ENCODE results near the gene ATG10.
"Not testable (repeated sequence)": the region's sequence is repeated elsewhere in the genome, so short reads cannot be mapped to it uniquely, and the experiment has no call there.

ATG10 gene

GRCh38 chr5:81954796-81955195 lies 17.0 kb upstream of the ATG10 start:
- not testable (repeated sequence) for H3K4me2 ChIP-seq (ENCODE audit: low read length); H4K8ac ChIP-seq (ENCODE audit: low read depth, low read length); H3K36me3 ChIP-seq (ENCODE audit: control insufficient read depth, insufficient read depth, low read length); H3K79me1 ChIP-seq (ENCODE audit: low read length); H2BK15ac ChIP-seq (replicated peaks; ENCODE audit: low read depth); H3K79me2 ChIP-seq (ENCODE audit: control insufficient read depth, insufficient read depth, low read length); H2BK5ac ChIP-seq (ENCODE audit: low read length); H3K4me1 ChIP-seq (ENCODE audit: control insufficient read depth, low read depth, low read length); H2AK5ac ChIP-seq (ENCODE audit: low read length); H3K9ac ChIP-seq (ENCODE audit: low read length); H3K27me3 ChIP-seq (ENCODE audit: insufficient read depth, low read length, poor library complexity); H3K4ac ChIP-seq (ENCODE audit: low read depth, low read length); H3K18ac ChIP-seq (ENCODE audit: low read length); H4K5ac ChIP-seq (ENCODE audit: low read length); H2BK120ac ChIP-seq (ENCODE audit: low read depth, low read length); H3K56ac ChIP-seq (ENCODE audit: low read length); H3K23ac ChIP-seq (ENCODE audit: low read length); H3K4me3 ChIP-seq (ENCODE audit: low read length)
- peak; percentile 89 for DNase-seq
- H3K27ac ChIP-seq (ENCODE audit: low read depth, low read length) = peak overlapping the region; percentile 63
- no CpG with 5 or more reads among the region's 8 CpGs for WGBS (ENCODE audit: extremely low coverage, insufficient coverage, low lambda C conversion rate)

- no CpG with 5 or more reads among the region's 2 CpGs for WGBS (ENCODE audit: extremely low coverage, insufficient coverage, low lambda C conversion rate)
- not testable (repeated sequence) for H3K79me1 ChIP-seq (ENCODE audit: low read length)
Measured at GRCh38 chr5:81958129-81958528, 13.7 kb upstream of the ATG10 start.

GRCh38 chr5:81961651-81962440 lies 10.0 kb upstream of the ATG10 start:
- no peak overlapping the region for H3K4ac ChIP-seq (ENCODE audit: low read depth, low read length)
- no peak overlapping the region for H3K9ac ChIP-seq (ENCODE audit: low read length)
- no peaks in the 10 kb centered on the region for H3K27me3 ChIP-seq (ENCODE audit: insufficient read depth, low read length, poor library complexity)
- peaks cover 2% of the 10 kb centered on the region for H3K4me1 ChIP-seq (ENCODE audit: control insufficient read depth, low read depth, low read length)
- no peaks in the 10 kb centered on the region for H3K79me2 ChIP-seq (ENCODE audit: control insufficient read depth, insufficient read depth, low read length)
- no peak overlapping the region for H3K56ac ChIP-seq (ENCODE audit: low read length)
- no peak overlapping the region for H3K23ac ChIP-seq (ENCODE audit: low read length)
- no peak overlapping the region for H3K27ac ChIP-seq (ENCODE audit: low read depth, low read length)
- no CpG with 5 or more reads among the region's 9 CpGs for WGBS (ENCODE audit: extremely low coverage, insufficient coverage, low lambda C conversion rate)
- H2AK5ac ChIP-seq (ENCODE audit: low read length) = no peak overlapping the region
- H3K36me3 ChIP-seq (ENCODE audit: control insufficient read depth, insufficient read depth, low read length) = no peaks in the 10 kb centered on the region
- H3K18ac ChIP-seq (ENCODE audit: low read length) = no peak overlapping the region
- no peaks in the 10 kb centered on the region for H3K79me1 ChIP-seq (ENCODE audit: low read length)
- no peak overlapping the region for H4K5ac ChIP-seq (ENCODE audit: low read length)
- H3K4me2 ChIP-seq (ENCODE audit: low read length) = no peak overlapping the region
- H3K4me3 ChIP-seq (ENCODE audit: low read length) = no peak overlapping the region
- H4K8ac ChIP-seq (ENCODE audit: low read depth, low read length) = no peak overlapping the region
- no peak overlapping the region for H2BK120ac ChIP-seq (ENCODE audit: low read depth, low read length)
- H2BK15ac ChIP-seq (replicated peaks; ENCODE audit: low read depth) = no peak overlapping the region
- DNase-seq = no peak
- no peak overlapping the region for H2BK5ac ChIP-seq (ENCODE audit: low read length)

More at GRCh38 chr5:81958129-81958528, 13.7 kb upstream of the ATG10 start:
- H3K23ac ChIP-seq (ENCODE audit: low read length); H3K27ac ChIP-seq (ENCODE audit: low read depth, low read length); H4K8ac ChIP-seq (ENCODE audit: low read depth, low read length); H3K4me1 ChIP-seq (ENCODE audit: control insufficient read depth, low read depth, low read length); H3K4me3 ChIP-seq (ENCODE audit: low read length); H3K56ac ChIP-seq (ENCODE audit: low read length); H3K4me2 ChIP-seq (ENCODE audit: low read length); H2BK120ac ChIP-seq (ENCODE audit: low read depth, low read length); H2BK15ac ChIP-seq (replicated peaks; ENCODE audit: low read depth); H2BK5ac ChIP-seq (ENCODE audit: low read length); DNase-seq; H3K36me3 ChIP-seq (ENCODE audit: control insufficient read depth, insufficient read depth, low read length); H4K5ac ChIP-seq (ENCODE audit: low read length); H3K27me3 ChIP-seq (ENCODE audit: insufficient read depth, low read length, poor library complexity); H3K9ac ChIP-seq (ENCODE audit: low read length); H3K18ac ChIP-seq (ENCODE audit: low read length); H3K4ac ChIP-seq (ENCODE audit: low read depth, low read length); H2AK5ac ChIP-seq (ENCODE audit: low read length); H3K79me2 ChIP-seq (ENCODE audit: control insufficient read depth, insufficient read depth, low read length): not testable (repeated sequence)

- Histone ChIP-seq H3K36me3 (ENCODE audit: control insufficient read depth, insufficient read depth, low read length) (no peaks in the 10 kb centered on the region), H3K4me1 (ENCODE audit: control insufficient read depth, low read depth, low read length) (peaks cover 2% of the 10 kb centered on the region), H3K79me2 (ENCODE audit: control insufficient read depth, insufficient read depth, low read length) (no peaks in the 10 kb centered on the region), H3K56ac (ENCODE audit: low read length) (no peak overlapping the region), H3K27ac (ENCODE audit: low read depth, low read length) (no peak overlapping the region), H3K4me3 (ENCODE audit: low read length) (no peak overlapping the region), H4K5ac (ENCODE audit: low read length) (no peak overlapping the region), H2BK5ac (ENCODE audit: low read length) (no peak overlapping the region), H3K79me1 (ENCODE audit: low read length) (no peaks in the 10 kb centered on the region), H3K27me3 (ENCODE audit: insufficient read depth, low read length, poor library complexity) (no peaks in the 10 kb centered on the region), H3K23ac (ENCODE audit: low read length) (no peak overlapping the region), H3K18ac (ENCODE audit: low read length) (no peak overlapping the region), H2AK5ac (ENCODE audit: low read length) (no peak overlapping the region), H2BK15ac (replicated peaks; ENCODE audit: low read depth) (no peak overlapping the region), H3K4me2 (ENCODE audit: low read length) (no peak overlapping the region), H2BK120ac (ENCODE audit: low read depth, low read length) (no peak overlapping the region), H4K8ac (ENCODE audit: low read depth, low read length) (no peak overlapping the region), H3K9ac (ENCODE audit: low read length) (no peak overlapping the region), H3K4ac (ENCODE audit: low read depth, low read length) (no peak overlapping the region)
- no CpG with 5 or more reads among the region's 4 CpGs for whole genome bisulfite sequencing (ENCODE audit: extremely low coverage, insufficient coverage, low lambda C conversion rate)
- no peak for DNase-seq
Measured at GRCh38 chr5:81963544-81963943, 8.3 kb upstream of the ATG10 start.

GRCh38 chr5:81965524-81965923 lies 6.3 kb upstream of the ATG10 start:
- H2BK120ac ChIP-seq (ENCODE audit: low read depth, low read length) = no peak overlapping the region
- no CpG with 5 or more reads among the region's 1 CpG for WGBS (ENCODE audit: extremely low coverage, insufficient coverage, low lambda C conversion rate)

GRCh38 chr5:81969226-81969625 lies 2.6 kb upstream of the ATG10 start:
- Histone ChIP-seq H3K36me3 (ENCODE audit: control insufficient read depth, insufficient read depth, low read length) (no peaks in the 10 kb centered on the region), H3K4me2 (ENCODE audit: low read length) (no peak overlapping the region), H3K79me1 (ENCODE audit: low read length) (no peaks in the 10 kb centered on the region), H3K18ac (ENCODE audit: low read length) (no peak overlapping the region), H4K8ac (ENCODE audit: low read depth, low read length) (no peak overlapping the region), H2AK5ac (ENCODE audit: low read length) (no peak overlapping the region), H3K4me1 (ENCODE audit: control insufficient read depth, low read depth, low read length) (peaks cover under 1% of the 10 kb centered on the region), H2BK5ac (ENCODE audit: low read length) (no peak overlapping the region), H4K5ac (ENCODE audit: low read length) (no peak overlapping the region), H3K4ac (ENCODE audit: low read depth, low read length) (no peak overlapping the region), H3K56ac (ENCODE audit: low read length) (no peak overlapping the region), H3K27me3 (ENCODE audit: insufficient read depth, low read length, poor library complexity) (no peaks in the 10 kb centered on the region), H3K4me3 (ENCODE audit: low read length) (no peak overlapping the region), H3K9ac (ENCODE audit: low read length) (no peak overlapping the region), H3K27ac (ENCODE audit: low read depth, low read length) (no peak overlapping the region), H3K23ac (ENCODE audit: low read length) (no peak overlapping the region), H3K79me2 (ENCODE audit: control insufficient read depth, insufficient read depth, low read length) (no peaks in the 10 kb centered on the region), H2BK120ac (ENCODE audit: low read depth, low read length) (no peak overlapping the region), H2BK15ac (replicated peaks; ENCODE audit: low read depth) (no peak overlapping the region)
- peak; percentile 41 for DNase-seq
- no CpG with 5 or more reads among the region's 3 CpGs for WGBS (ENCODE audit: extremely low coverage, insufficient coverage, low lambda C conversion rate)

More at GRCh38 chr5:81965524-81965923, 6.3 kb upstream of the ATG10 start:
- no peak overlapping the region for H3K23ac ChIP-seq (ENCODE audit: low read length)
- H3K18ac ChIP-seq (ENCODE audit: low read length) = peak overlapping the region; percentile 60
- no peak overlapping the region for H3K4ac ChIP-seq (ENCODE audit: low read depth, low read length)
- H3K56ac ChIP-seq (ENCODE audit: low read length) = no peak overlapping the region
- peak; percentile 38 for DNase-seq
- H2BK5ac ChIP-seq (ENCODE audit: low read length) = no peak overlapping the region
- H3K79me2 ChIP-seq (ENCODE audit: control insufficient read depth, insufficient read depth, low read length) = no peaks in the 10 kb centered on the region
- no peak overlapping the region for H4K8ac ChIP-seq (ENCODE audit: low read depth, low read length)
- no peak overlapping the region for H4K5ac ChIP-seq (ENCODE audit: low read length)
- H3K4me2 ChIP-seq (ENCODE audit: low read length) = no peak overlapping the region
- no peaks in the 10 kb centered on the region for H3K27me3 ChIP-seq (ENCODE audit: insufficient read depth, low read length, poor library complexity)
- no peak overlapping the region for H3K4me3 ChIP-seq (ENCODE audit: low read length)
- H3K27ac ChIP-seq (ENCODE audit: low read depth, low read length) = no peak overlapping the region
- no peaks in the 10 kb centered on the region for H3K36me3 ChIP-seq (ENCODE audit: control insufficient read depth, insufficient read depth, low read length)
- peaks cover 2% of the 10 kb centered on the region for H3K4me1 ChIP-seq (ENCODE audit: control insufficient read depth, low read depth, low read length)
- H3K9ac ChIP-seq (ENCODE audit: low read length) = no peak overlapping the region
- H2BK15ac ChIP-seq (replicated peaks; ENCODE audit: low read depth) = no peak overlapping the region
- H2AK5ac ChIP-seq (ENCODE audit: low read length) = no peak overlapping the region
- no peaks in the 10 kb centered on the region for H3K79me1 ChIP-seq (ENCODE audit: low read length)
